Dendritic cell treated with granulocyte-macrophage colony-stimulating factor and Interleukin-4, amounts not matched to agents 40 ng/mL and 50 ng/mL, for 4 days (primary cell): ENCODE measurements around the gene SEPHS1.

ENCODE experiments used
- H3K27ac Mint-ChIP-seq: one replicate; pipeline ENCODE4 v1.8.0; 2022; ENCODE audit warnings: mild to moderate bottlenecking, mixed read lengths
- H3K27me3 Mint-ChIP-seq: one replicate; pipeline ENCODE4 v1.8.0; 2022; ENCODE audit warnings: mild to moderate bottlenecking, mixed read lengths
- H3K36me3 Mint-ChIP-seq: one replicate; pipeline ENCODE4 v1.8.0; 2022; ENCODE audit warnings: low read depth, mixed read lengths
- H3K4me1 Mint-ChIP-seq: one replicate; pipeline ENCODE4 v1.8.0; 2022; ENCODE audit warnings: low read depth, mixed read lengths
- H3K4me3 Mint-ChIP-seq: one replicate; pipeline ENCODE4 v1.8.0; 2022; ENCODE audit warnings: mild to moderate bottlenecking, moderate library complexity, mixed read lengths
- H3K9me3 Mint-ChIP-seq: one replicate; pipeline ENCODE4 v1.8.0; 2022; ENCODE audit warnings: mixed read lengths
- intact Hi-C: fragments of 100-400 bp; cut with micrococcal nuclease; formaldehyde crosslinking; loops from one replicate; pipeline ENCODE4 v1.15.0; 2022

Gene SEPHS1

GRCh38 chr10:13328613-13329012, 19.5 kb downstream of the SEPHS1 start:
- no peak overlapping the region for H3K27ac Mint-ChIP-seq
- H3K4me3 Mint-ChIP-seq: no peak overlapping the region
- intact Hi-C loops: no loop called here
- H3K9me3 Mint-ChIP-seq: no peaks in the 10 kb centered on the region
- H3K4me1 Mint-ChIP-seq: no peaks in the 10 kb centered on the region
- no peaks in the 10 kb centered on the region for H3K27me3 Mint-ChIP-seq
- H3K36me3 Mint-ChIP-seq: peaks cover 99% of the 10 kb centered on the region

- no peaks in the 10 kb centered on the region for H3K27me3 Mint-ChIP-seq
These were observed 20.0 kb downstream of the SEPHS1 start for GRCh38 chr10:13328126-13328525.

GRCh38 chr10:13327534-13327933, 20.6 kb downstream of the SEPHS1 start:
- peaks cover 99% of the 10 kb centered on the region for H3K36me3 Mint-ChIP-seq
- H3K4me1 Mint-ChIP-seq: no peaks in the 10 kb centered on the region
- H3K27ac Mint-ChIP-seq: no peak overlapping the region
- no peaks in the 10 kb centered on the region for H3K27me3 Mint-ChIP-seq
- intact Hi-C loops: no loop called here
- H3K9me3 Mint-ChIP-seq: no peaks in the 10 kb centered on the region
- H3K4me3 Mint-ChIP-seq: no peak overlapping the region

More at GRCh38 chr10:13328126-13328525, 20.0 kb downstream of the SEPHS1 start:
- Mint-ChIP-seq H3K4me1 (no peaks in the 10 kb centered on the region), H3K9me3 (no peaks in the 10 kb centered on the region), H3K27ac (no peak overlapping the region), H3K4me3 (no peak overlapping the region), H3K36me3 (peaks cover 99% of the 10 kb centered on the region)
- intact Hi-C loops: no loop called here

- no peak overlapping the region for H3K4me3 Mint-ChIP-seq
- intact Hi-C loops: no loop called here
- no peaks in the 10 kb centered on the region for H3K9me3 Mint-ChIP-seq
- no peak overlapping the region for H3K27ac Mint-ChIP-seq
- no peaks in the 10 kb centered on the region for H3K4me1 Mint-ChIP-seq
- peaks cover 92% of the 10 kb centered on the region for H3K36me3 Mint-ChIP-seq
- H3K27me3 Mint-ChIP-seq: no peaks in the 10 kb centered on the region
These were observed 25.4 kb downstream of the SEPHS1 start for GRCh38 chr10:13322615-13323148.

GRCh38 chr10:13321576-13321975, 26.5 kb downstream of the SEPHS1 start:
- intact Hi-C loops: no loop called here
- no peak overlapping the region for H3K4me3 Mint-ChIP-seq
- no peaks in the 10 kb centered on the region for H3K4me1 Mint-ChIP-seq
- no peak overlapping the region for H3K27ac Mint-ChIP-seq
- peaks cover 88% of the 10 kb centered on the region for H3K36me3 Mint-ChIP-seq
- H3K9me3 Mint-ChIP-seq: no peaks in the 10 kb centered on the region
- no peaks in the 10 kb centered on the region for H3K27me3 Mint-ChIP-seq

GRCh38 chr10:13319166-13319565, 28.9 kb downstream of the SEPHS1 start:
- Mint-ChIP-seq H3K4me1 (no peaks in the 10 kb centered on the region), H3K4me3 (no peak overlapping the region), H3K36me3 (peaks cover 64% of the 10 kb centered on the region), H3K27ac (no peak overlapping the region), H3K9me3 (no peaks in the 10 kb centered on the region), H3K27me3 (no peaks in the 10 kb centered on the region)
- intact Hi-C loops: no loop called here

- Mint-ChIP-seq H3K36me3 (peaks cover 47% of the 10 kb centered on the region), H3K9me3 (no peaks in the 10 kb centered on the region), H3K4me1 (no peaks in the 10 kb centered on the region), H3K27me3 (no peaks in the 10 kb centered on the region), H3K4me3 (no peak overlapping the region), H3K27ac (no peak overlapping the region)
- intact Hi-C loops: no loop called here
These were observed 30.6 kb downstream of the SEPHS1 start for GRCh38 chr10:13317474-13317873.

GRCh38 chr10:13316635-13317311, 31.3 kb downstream of the SEPHS1 start:
- H3K9me3 Mint-ChIP-seq: no peaks in the 10 kb centered on the region
- H3K27me3 Mint-ChIP-seq: no peaks in the 10 kb centered on the region
- no peaks in the 10 kb centered on the region for H3K4me1 Mint-ChIP-seq
- intact Hi-C loops: no loop called here
- no peak overlapping the region for H3K4me3 Mint-ChIP-seq
- H3K36me3 Mint-ChIP-seq: peaks cover 40% of the 10 kb centered on the region
- H3K27ac Mint-ChIP-seq: no peak overlapping the region

GRCh38 chr10:13315361-13315760, 32.7 kb downstream of the SEPHS1 start:
- intact Hi-C loops: no loop called here
- Mint-ChIP-seq H3K9me3 (no peaks in the 10 kb centered on the region), H3K27me3 (no peaks in the 10 kb centered on the region), H3K27ac (no peak overlapping the region), H3K4me1 (no peaks in the 10 kb centered on the region), H3K36me3 (peaks cover 26% of the 10 kb centered on the region), H3K4me3 (no peak overlapping the region)

GRCh38 chr10:13311177-13311575, 36.9 kb downstream of the SEPHS1 start:
- intact Hi-C loops: no loop called here
- H3K27me3 Mint-ChIP-seq: no peaks in the 10 kb centered on the region
- H3K27ac Mint-ChIP-seq: no peak overlapping the region
- no peaks in the 10 kb centered on the region for H3K9me3 Mint-ChIP-seq
- H3K36me3 Mint-ChIP-seq: no peaks in the 10 kb centered on the region
- H3K4me1 Mint-ChIP-seq: no peaks in the 10 kb centered on the region
- no peak overlapping the region for H3K4me3 Mint-ChIP-seq

GRCh38 chr10:13310518-13311176, 37.4 kb downstream of the SEPHS1 start:
- intact Hi-C loops: no loop called here
- Mint-ChIP-seq H3K4me3 (no peak overlapping the region), H3K27ac (no peak overlapping the region), H3K9me3 (no peaks in the 10 kb centered on the region), H3K36me3 (no peaks in the 10 kb centered on the region), H3K27me3 (no peaks in the 10 kb centered on the region), H3K4me1 (no peaks in the 10 kb centered on the region)

GRCh38 chr10:13309792-13310191, 38.3 kb downstream of the SEPHS1 start:
- Mint-ChIP-seq H3K36me3 (no peaks in the 10 kb centered on the region), H3K4me3 (no peak overlapping the region), H3K27ac (no peak overlapping the region), H3K27me3 (no peaks in the 10 kb centered on the region), H3K4me1 (no peaks in the 10 kb centered on the region), H3K9me3 (no peaks in the 10 kb centered on the region)
- intact Hi-C loops: no loop called here

GRCh38 chr10:13308096-13308495, 40.0 kb downstream of the SEPHS1 start:
- Mint-ChIP-seq H3K36me3 (no peaks in the 10 kb centered on the region), H3K27ac (no peak overlapping the region), H3K27me3 (no peaks in the 10 kb centered on the region), H3K4me3 (no peak overlapping the region), H3K4me1 (no peaks in the 10 kb centered on the region), H3K9me3 (no peaks in the 10 kb centered on the region)
- intact Hi-C loops: no loop called here

- no peak overlapping the region for H3K4me3 Mint-ChIP-seq
- no peak overlapping the region for H3K27ac Mint-ChIP-seq
- H3K27me3 Mint-ChIP-seq: no peaks in the 10 kb centered on the region
- H3K36me3 Mint-ChIP-seq: no peaks in the 10 kb centered on the region
- intact Hi-C loops: no loop called here
- no peaks in the 10 kb centered on the region for H3K9me3 Mint-ChIP-seq
- H3K4me1 Mint-ChIP-seq: peaks cover 10% of the 10 kb centered on the region
These were observed 42.0 kb downstream of the SEPHS1 start for GRCh38 chr10:13306103-13306502.
